ENCODE results near the gene USP37. TPM values are rescaled to one million over a fixed set of nuclear protein-coding genes. Genes with fewer than 3 reads are reported as not detected.
"Not testable (repeated sequence)": the region's sequence is repeated elsewhere in the genome, so short reads cannot be mapped to it uniquely, and the experiment has no call there.

USP37 gene
- polyA plus RNA-seq, 10 donors: 7.7 to 13.1 (median 10.9) TPM

DNA sequence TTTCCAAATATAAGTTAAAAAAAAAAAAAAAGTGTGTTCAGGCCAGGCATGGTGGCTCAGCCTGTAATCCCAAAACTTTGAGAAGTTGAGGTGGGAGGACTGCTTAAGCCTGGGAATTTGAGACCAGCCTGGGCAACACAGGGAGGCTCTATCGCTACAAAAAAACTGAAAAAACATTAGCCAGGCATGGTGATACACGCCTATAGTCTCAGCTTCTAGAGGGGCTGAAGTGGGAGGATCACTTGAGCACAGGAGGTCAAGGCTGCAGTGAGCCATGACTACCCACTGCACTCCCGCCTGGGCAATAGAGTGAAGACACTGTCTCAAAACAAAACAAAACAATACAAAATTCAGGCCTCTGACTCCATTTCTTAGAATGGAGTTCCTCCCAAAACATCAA, 9.2 kb downstream of the USP37 start:
- no peak for DNase-seq

DNA sequence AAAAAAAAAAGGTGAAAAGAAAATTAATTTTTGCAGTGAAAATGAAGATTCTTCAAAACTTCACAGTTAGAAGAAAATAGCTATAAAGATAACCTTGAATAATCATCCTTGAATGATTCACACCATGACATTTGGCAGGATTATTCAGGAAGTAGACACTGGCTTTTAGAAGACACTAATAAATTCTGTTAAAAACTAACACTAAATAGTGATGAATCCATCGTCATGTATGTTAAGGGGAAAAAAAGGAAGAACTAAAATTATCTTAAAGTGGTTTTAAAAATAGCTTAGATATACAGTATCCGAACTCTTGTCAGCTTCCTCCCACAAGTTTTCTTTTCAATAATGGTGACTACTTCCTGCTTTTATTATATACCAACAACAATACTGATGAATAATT, 10.2 kb downstream of the USP37 start:
- no peak for DNase-seq

DNA sequence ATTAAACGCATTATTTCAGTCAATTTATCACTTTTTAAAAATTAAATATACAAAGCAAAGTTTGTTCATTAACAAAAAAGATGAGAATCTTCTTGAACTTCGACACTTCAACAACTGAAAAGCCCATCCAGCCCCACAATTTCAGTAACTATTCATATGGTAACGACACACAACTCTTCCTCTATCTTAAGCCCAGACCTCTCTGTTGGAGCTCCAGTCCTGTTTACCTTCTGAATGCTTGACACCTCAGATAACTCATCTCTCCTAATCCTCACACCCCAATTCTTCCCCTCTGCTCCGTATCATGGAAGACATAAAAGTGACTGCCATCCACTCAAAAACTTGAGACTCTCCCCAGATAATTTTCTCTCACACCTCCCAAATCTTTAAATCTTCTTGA, 12.6 kb downstream of the USP37 start:
- DNase-seq: no peak

DNA sequence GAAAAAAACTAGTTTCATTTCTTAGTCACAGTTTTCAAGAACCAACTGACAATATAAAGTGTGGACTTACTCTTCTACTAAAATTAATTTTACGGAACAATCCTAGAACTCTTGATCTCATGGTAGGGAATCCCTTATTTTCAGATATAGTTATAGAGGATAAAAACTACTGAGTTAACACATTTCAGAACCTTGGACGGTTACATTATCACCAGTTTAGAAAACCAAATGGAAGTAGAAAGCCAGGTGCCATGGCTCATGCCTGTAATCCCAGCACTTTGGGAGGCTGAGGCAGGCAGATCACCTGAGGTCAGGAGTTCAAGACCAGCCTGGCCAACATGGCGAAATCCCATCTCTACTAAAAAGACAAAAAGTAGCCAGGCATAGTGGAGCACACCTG, 13.9 kb downstream of the USP37 start:
- not testable (repeated sequence) for DNase-seq

DNA sequence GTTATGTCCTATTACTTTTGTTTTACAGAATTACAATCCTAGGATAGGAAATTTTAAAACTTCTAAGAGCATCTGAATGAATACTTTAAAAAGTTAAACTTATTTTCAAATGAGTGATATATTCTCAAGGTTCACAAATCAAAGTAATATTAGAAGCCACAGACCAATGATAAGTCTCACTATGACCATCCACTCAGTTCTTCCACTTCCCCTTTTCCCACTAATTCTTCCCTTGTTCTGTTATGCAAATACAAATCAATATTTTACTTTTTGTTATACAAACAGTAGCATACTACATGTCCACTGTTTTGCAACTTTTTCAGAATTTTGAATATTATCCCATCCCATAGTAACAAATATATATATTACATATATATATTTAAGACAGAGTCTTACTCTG, 20.2 kb downstream of the USP37 start:
- no peak for DNase-seq

DNA sequence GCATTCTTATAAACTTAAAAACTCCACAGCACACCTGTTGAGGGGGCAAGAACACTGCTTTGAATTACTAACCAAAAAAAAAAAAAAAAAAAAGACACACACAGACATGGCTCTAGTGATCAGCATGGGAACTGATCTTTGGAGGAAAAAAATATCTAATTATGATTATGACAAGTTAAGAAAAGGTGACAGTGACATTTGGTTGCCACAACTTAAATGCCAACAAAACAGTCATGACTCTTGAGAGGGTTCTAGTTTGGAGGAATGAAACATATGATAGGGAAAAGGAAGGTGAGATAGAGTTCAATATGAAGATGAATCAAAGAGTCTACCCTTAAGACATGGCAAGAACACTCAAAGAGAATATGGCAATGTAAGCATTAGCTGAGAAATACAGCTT, 20.6 kb downstream of the USP37 start:
- no peak for DNase-seq

DNA sequence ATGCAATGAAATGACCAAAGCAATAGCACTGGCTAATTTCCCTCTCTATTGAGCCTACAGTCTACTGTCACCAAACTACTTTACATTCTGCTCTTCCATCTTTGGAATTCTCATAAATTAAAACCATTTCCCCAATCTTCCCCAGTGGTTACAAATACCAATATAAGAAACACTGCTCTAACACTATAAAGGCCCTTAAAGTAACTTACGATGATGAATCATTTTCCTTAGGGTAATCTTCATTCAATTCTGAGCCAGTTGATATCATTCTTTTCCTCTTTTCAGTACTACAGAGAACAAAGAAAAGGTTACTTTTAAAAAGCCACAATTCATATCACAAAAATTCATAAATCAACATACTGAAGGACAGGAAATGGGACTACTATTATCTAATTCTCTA, 22.1 kb downstream of the USP37 start:
- DNase-seq: no peak

DNA sequence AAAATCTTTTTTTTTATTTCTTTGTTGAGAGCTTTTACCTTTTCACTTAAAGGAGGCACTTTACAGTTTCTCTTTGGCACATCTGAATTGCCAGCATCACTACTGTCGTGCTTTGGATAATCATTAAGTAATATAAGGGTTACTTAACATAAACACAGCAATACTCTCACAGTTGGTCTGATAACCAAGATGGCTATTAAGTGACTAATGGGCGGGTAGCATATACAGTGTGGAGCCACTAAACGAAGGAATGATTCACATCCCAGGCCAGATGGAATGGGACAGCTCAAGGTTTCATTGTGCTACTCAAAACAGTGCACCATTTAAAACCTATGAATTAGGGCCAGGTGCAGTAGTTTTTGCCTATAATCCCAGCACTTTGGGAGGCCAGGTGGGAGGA, 28.1 kb downstream of the USP37 start:
- no peak for DNase-seq

DNA sequence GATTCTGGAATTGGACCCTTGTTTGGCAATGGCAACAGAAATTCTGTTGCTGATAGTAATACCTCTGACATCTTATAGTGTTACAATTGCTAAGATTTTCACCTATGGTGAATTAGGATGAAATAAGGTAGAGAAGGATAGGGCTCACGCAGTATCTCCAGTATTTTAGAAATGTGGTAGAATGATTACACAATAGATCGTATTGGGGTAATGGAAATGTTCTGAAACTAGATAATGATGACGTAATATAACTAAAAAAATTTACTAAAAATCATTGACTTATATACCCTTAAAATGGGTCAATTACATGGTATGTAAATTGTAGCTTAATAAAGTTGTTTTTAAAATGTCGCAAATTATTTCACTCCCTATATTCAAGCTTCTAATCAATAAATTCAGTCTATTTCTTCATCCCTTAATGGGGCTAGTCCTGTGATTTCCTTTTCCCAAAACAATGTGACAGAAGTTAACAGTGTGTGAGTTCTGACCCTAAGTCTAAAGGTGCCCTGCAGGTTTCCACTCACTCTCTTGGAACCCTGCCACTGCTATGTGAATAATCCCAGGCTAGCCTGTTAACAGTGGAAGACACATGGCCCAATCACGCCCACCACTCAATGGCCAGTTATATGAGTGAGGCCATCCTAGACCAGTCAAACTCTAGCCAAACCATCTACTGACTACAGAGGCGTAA, 31.2 kb downstream of the USP37 start:
- no peak for DNase-seq

DNA sequence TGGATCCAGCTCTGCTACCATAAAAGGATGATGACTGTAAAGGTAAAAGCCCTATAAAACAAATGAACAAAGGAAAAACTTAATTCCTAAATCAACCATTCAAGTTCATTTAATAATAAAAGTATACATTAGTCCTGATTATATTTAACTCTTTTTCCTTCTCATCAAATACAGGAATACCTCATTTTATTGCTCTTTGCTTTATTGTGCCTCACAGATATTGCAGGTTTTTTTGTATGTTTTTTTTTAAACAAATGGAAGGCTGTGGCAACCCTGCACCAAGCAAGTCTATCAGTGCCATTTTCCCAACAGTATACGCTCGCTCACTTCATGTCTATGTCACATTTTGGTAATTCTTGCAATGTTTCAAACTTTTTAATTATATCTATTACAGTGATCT, 38.2 kb downstream of the USP37 start:
- no peak for DNase-seq

DNA sequence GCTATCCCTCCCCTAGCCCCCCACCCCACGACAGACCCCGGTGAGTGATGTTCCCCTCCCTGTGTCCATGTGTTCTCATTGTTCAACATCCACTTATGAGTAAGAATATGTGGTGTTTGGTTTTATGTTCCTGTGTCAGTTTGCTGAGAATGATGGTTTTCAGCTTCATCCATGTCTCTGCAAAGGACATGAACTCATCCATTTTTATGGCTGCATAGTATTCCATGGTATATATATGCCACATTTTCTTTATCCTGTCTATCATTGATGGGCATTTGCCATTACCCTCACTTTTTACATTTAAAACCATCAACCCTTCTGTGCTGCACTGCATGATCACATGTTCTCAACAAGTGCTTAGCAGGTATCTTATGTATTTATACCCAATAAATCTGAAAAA, 39.7 kb downstream of the USP37 start:
- DNase-seq: not testable (repeated sequence)

DNA sequence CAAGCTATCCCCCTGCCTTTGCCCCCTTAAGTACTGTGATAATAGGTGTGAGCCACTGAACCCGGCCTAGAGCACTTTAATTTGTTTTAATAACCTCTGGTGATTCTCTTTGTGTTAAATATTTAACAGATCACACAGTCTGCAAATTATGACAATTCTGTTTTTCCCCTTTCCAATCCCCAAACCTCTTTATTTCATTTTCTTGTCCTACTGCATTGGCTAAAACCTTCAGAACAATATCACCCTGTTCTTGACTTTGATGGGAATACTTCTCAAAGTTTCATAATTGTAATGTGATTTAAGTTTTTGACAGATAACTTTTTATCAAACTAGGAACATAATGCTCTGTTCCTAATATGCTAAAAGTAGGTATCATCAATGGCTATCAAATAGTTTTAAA, 44.5 kb downstream of the USP37 start:
- DNase-seq: no peak

DNA sequence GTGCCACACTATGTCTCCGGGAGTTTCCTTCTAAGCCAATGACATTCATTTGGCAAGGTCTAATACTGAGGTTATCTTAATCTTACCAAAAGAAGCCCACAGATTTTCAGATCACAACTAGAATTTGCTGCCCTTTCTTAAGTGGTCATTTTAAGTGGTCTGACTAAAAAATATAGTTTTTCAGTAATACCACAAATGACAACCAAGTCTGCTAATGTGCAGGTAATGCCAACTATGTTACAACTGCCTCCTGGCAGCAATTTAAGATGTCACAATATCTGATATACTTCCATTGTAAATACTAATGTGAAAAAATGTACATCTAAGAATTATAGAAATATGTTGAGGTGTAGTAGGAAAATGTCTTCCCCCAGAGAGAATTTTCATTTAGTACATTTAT, 49.3 kb downstream of the USP37 start:
- DNase-seq: no peak

DNA sequence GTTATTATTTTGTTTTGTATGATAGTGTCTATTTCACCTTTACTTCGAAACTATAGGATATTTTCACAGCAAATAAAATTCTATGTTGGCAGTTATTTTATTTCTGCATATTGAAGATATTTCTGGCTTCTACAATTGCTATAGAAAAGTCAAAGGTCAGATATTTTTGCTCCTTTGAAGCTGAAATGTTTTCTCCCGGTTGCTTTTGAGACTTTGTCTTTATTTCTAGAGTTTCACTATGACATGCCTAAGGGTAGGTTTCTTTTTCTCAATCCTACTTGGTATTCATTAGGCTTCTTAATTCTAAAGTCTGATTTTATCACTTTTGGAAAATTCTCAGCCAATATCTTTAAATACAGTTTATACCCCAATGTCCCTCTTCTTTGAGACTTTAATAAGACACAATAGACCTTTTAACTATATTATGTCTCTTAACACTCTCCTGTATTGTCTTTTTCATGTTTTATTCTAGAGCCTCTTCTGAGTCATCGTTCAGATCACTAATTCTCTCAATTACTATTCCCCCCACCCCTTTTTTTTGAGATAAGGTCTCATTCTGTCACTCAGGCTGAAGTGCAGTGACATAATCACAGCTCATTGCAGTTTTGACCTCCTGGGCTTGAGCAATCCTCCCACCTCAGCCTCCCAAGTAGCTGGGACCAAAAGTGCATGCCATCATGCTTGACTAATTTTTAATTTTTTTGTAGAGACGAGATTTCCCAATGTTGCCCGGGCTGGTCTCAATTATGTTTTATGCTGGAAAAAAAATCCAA, 50.5 kb downstream of the USP37 start:
- no peak for DNase-seq

DNA sequence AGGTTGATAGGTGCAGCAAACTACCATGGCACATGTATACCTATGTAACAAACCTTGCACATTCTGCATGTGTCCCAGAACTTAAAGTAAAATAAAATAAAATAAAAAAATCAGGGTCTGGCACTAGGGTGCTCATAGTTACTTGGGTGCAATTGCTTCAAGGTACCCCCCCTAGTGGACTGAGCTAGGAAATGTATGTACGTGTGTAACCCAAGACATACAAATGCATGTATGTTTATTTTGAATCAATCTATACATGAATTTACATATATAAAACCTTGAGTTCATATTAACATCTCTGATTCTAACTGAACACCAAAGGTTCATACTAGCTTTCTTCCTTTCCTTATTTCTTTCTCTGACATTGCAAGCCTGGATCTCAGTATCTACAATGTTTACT, 51.5 kb downstream of the USP37 start:
- DNase-seq: no peak

DNA sequence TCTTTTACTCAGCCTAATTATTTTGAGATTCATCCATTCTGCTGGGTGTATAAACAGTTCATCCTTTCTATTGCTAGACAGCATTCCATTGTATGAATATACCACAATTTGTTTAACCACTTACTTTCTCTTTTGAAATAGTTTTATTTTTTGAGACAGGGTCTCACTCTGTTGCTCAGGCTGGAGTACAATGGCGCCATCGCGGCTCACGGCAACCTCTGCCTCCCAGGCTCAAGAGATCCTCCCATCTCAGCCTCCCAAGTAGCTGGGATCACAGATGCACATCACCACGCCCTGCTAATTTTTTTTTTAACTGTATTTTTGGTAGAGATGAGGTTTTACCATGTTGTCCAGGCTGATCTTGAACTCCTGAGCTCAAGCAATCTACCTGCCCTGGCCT, 54.5 kb downstream of the USP37 start:
- no peak for DNase-seq

DNA sequence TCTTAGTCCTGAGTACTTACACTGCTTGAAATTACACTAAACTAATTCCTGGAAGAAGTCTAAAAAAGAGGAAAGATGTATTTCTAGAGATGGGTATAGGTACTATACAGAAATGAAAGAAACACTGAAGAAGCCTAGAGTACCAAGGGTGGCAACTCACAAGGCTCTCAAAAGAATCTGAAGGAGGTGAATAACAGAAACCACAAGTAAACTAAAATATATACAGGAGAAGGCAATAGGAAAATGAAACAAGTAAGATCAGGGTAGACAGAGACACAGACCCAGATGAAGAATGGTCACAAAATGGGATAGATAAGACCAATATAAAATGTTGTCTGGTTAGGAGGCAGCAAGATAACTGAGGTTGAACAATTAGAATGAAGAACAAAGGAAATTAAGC, 59.9 kb downstream of the USP37 start:
- no peak for DNase-seq

DNA sequence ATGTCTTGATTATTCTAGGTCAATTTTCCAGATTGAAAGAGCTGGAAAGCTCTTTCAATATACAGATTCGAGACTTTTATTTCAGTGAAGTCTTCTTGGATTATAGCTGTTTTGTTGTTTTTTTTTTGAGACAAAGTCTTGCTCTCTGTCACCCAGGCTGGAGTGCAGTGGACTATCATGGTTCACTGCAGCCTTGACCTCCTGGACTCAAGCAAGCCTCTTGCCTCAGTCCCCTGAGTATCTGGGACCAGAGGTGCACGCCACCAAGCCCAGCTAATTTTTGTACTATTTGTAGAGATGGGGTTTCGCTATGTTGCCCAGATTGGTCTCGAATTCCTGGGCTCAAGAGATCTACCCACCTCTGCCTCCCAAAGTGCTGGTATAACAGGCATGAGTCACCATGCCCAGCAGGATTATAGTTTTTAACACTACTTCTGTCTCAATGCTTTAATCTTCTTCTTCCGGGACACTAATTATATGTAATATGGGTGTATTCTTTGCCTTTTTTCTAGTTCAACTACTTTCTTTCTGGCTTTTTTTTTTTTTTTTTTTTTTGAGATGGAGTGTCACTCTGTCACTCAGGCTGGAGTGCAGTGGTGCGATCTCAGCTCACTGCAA, 62.3 kb downstream of the USP37 start:
- no peak for DNase-seq

DNA sequence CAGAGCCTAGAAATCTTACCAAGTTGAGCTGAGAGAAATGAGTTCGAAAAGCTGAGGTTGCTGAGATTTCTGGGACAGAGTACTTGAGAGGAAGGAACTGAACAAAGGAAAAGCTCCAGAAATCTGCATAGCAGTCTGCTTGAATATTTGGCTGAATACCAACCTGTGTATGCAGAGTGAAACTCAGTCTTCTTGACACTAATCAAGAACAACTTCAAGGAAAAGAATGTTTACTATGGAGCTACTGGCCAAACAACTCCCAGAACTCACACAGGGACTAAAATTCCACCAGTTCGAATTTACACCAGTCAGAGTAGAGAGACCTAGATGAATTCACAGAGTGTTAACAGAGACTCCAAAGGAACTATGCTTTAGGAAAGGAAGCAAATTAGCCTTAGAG, 66.5 kb downstream of the USP37 start:
- DNase-seq: peak; percentile 16 to 39 (median 20)

DNA sequence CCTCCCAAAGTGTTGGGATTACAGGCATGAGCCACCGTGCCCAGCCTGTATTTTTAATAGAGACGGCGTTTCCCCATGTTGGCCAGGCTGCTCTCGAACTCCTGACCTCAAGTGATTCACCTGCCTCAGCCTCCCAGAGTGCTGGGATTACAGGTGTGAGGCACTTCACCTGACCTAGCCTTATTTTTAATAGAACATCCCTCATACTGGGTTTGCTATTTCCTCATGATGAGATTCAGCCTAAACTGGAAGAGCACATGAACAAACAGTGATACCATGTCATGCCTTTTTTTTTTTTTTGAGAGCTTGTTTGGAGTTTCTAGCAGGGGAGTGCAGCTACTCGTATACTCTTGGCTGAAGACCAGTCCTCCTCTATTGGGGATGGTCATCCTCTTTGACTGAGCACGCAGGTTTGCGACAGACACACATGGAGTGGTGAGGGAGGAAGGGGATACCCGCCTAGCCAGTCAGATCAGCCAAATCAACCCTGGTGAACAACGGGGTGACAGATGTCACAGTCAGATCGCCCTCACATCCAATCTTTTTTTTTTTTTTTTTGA, 67.6 kb downstream of the USP37 start:
- DNase-seq: no peak

DNA sequence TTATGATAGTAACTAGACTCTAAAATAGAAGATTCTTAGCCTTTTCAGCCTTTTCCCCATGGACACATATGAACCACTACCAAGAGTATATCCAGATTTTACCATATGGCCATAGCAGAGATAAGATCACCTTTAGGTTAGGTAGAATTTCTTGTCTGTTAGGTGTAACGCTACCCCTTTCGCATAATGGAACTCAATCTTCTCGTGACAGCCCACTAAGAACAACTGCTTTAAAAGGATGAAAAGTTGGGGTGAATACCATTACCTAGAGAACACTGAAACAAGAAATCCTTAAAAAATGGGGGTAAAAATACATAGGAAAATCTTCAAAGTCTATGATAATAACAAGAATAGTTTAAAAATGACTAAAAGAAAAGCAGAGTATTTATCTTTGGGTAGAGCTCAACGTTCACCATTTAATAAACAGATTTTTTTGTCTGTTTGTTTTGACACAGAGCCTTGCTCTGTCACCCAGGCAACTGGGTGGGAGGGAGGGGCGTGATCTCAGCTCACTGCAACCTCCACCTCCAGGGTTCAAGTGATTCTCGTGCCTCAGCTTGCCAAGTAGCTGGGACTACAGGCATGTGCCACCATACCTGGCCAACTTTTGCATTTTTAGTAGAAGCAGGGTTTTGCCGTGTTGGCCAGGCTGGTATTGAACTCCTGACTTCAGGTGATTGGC, 82.0 kb downstream of the USP37 start:
- no peak for DNase-seq

DNA sequence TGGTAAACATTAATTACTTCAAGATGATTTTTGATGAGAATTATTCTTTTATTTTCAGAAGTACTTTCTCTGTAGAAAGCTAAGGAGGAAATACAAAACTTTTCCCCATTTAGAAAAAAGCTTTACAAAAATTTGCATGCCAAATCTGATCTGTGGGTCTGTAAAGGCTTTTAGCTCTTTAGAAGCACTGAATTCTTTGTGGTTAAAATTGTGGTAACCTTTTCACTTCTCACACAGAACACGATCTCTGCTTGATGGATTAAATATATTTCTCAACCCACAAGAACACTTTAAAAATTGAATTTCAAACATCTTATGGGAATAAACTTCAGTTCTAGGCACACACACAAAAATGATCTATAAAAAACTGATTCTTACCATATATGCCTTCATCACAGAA, 85.5 kb downstream of the USP37 start:
- no peak for DNase-seq

Measured in muscle of back (tissue), 11 donors.